Thyroid gland (tissue), 4 donors: ENCODE data around the gene PCLAF.
"Not testable (repeated sequence)": the region's sequence is repeated elsewhere in the genome, so short reads cannot be mapped to it uniquely, and the experiment has no call there.

ENCODE experiments used
- POLR2A ChIP-seq, 2 donors: fragments of 450-650 bp; IDR thresholded peaks; one replicate each; pipeline ENCODE4 v1.6.1; 2017; ENCODE audit warnings: antibody characterized with exemption in 2 of 2, mild to moderate bottlenecking in 2 of 2, moderate library complexity in 1 of 2
- TF ChIP-seq, protein P1 (sequence below), 6 experiments: fragments of 200-600 bp in 3 of 6; fragments of 450-650 bp in 3 of 6; sonication (generic) in 3 of 6; IDR thresholded peaks; one replicate each; pipeline ENCODE4 v1.5.1; 2016 to 2019; ENCODE audit warnings: antibody characterized with exemption in 6 of 6, mild to moderate bottlenecking in 2 of 6, inconsistent platforms in 1 of 6, moderate library complexity in 1 of 6

DNA sequence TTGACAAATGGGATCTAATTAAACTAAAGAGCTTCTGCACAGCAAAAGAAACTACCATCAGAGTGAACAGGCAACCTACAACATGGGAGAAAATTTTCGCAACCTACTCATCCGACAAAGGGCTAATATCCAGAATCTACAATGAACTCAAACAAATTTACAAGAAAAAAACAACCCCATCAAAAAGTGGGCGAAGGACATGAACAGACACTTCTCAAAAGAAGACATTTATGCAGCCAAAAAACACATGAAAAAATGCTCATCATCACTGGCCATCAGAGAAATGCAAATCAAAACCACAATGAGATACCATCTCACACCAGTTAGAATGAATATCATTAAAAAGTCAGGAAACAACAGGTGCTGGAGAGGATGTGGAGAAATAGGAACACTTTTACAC lies 49.6 kb downstream of the PCLAF start:
- TF ChIP-seq POLR2A (IDR thresholded peaks at IDR 0.05) = not testable (repeated sequence)
- TF ChIP-seq, protein P1, sequence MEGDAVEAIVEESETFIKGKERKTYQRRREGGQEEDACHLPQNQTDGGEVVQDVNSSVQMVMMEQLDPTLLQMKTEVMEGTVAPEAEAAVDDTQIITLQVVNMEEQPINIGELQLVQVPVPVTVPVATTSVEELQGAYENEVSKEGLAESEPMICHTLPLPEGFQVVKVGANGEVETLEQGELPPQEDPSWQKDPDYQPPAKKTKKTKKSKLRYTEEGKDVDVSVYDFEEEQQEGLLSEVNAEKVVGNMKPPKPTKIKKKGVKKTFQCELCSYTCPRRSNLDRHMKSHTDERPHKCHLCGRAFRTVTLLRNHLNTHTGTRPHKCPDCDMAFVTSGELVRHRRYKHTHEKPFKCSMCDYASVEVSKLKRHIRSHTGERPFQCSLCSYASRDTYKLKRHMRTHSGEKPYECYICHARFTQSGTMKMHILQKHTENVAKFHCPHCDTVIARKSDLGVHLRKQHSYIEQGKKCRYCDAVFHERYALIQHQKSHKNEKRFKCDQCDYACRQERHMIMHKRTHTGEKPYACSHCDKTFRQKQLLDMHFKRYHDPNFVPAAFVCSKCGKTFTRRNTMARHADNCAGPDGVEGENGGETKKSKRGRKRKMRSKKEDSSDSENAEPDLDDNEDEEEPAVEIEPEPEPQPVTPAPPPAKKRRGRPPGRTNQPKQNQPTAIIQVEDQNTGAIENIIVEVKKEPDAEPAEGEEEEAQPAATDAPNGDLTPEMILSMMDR (IDR thresholded peaks at IDR 0.05) = not testable (repeated sequence)
